SK-N-SH treated with all-trans-retinoic acid at 6 μM for 48 hours (cell line): Measurements from ENCODE around the gene EPB41L2.

Experiments
- ATAC-seq: fragments of 200-7000 bp; cut with Tn5 transposase; 3 replicates; pipeline ENCODE4 v1.9.1; 2020; ENCODE audit warnings: mild to moderate bottlenecking, moderate library complexity
- ARNTL ChIP-seq: fragments of 450-650 bp; formaldehyde crosslinking; IDR thresholded peaks from 2 replicates; pipeline ENCODE4 v1.5.0; 2020; ENCODE audit warnings: low read depth, mild to moderate bottlenecking, moderate library complexity, borderline replicate concordance
- BACH2 ChIP-seq: fragments of 250-450 bp; sonication (Bioruptor Pico); IDR thresholded peaks from 2 replicates; pipeline ENCODE4 v1.9.0; 2021; ENCODE audit warnings: mild to moderate bottlenecking, borderline replicate concordance
- CREB5 ChIP-seq: fragments of 250-450 bp; sonication (Bioruptor Pico); IDR thresholded peaks from 2 replicates; pipeline ENCODE4 v1.5.1; 2020; ENCODE audit warnings: low read depth, mild to moderate bottlenecking, moderate library complexity
- CSDC2 ChIP-seq: fragments of 250-450 bp; sonication (Bioruptor Pico); IDR thresholded peaks from 2 replicates; pipeline ENCODE4 v1.5.0; 2020; ENCODE audit warnings: mild to moderate bottlenecking, moderate library complexity
- CSRNP3 ChIP-seq: fragments of 250-450 bp; sonication (Bioruptor Pico); IDR thresholded peaks from 2 replicates; pipeline ENCODE4 v1.5.1; 2021; ENCODE audit warnings: mild to moderate bottlenecking, moderate library complexity
- ESRRG ChIP-seq: fragments of 250-450 bp; sonication (Bioruptor Pico); IDR thresholded peaks from 2 replicates; pipeline ENCODE4 v1.6.1; 2021; ENCODE audit warnings: mild to moderate bottlenecking
- GLIS3 ChIP-seq: fragments of 250-450 bp; sonication (Bioruptor Pico); IDR thresholded peaks from 2 replicates; pipeline ENCODE4 v1.5.0; 2020; ENCODE audit warnings: mild to moderate bottlenecking, moderate library complexity
- ISL1 ChIP-seq: fragments of 250-450 bp; sonication (Bioruptor Pico); IDR thresholded peaks from 2 replicates; pipeline ENCODE4 v2.1.2; 2022; ENCODE audit warnings: mild to moderate bottlenecking, moderate library complexity
- OSR1 ChIP-seq: fragments of 250-450 bp; sonication (Bioruptor Pico); IDR thresholded peaks from 2 replicates; pipeline ENCODE4 v1.8.0; 2022; ENCODE audit warnings: moderate library complexity, mild to moderate bottlenecking, inconsistent platforms
- PATZ1 ChIP-seq: fragments of 250-450 bp; sonication (Bioruptor Pico); IDR thresholded peaks from 2 replicates; pipeline ENCODE4 v1.8.0; 2020; ENCODE audit warnings: mild to moderate bottlenecking, moderate library complexity, borderline replicate concordance
- PPARA ChIP-seq: fragments of 250-450 bp; sonication (Bioruptor Pico); IDR thresholded peaks from 2 replicates; pipeline ENCODE4 v1.5.0; 2020; ENCODE audit warnings: mild to moderate bottlenecking, borderline replicate concordance
- RARB ChIP-seq: fragments of 250-450 bp; sonication (Bioruptor Pico); IDR thresholded peaks from 2 replicates; pipeline ENCODE4 v1.8.0; 2021; ENCODE audit warnings: mild to moderate bottlenecking, moderate library complexity
- SNAI2 ChIP-seq: fragments of 250-450 bp; sonication (Bioruptor Pico); IDR thresholded peaks from 2 replicates; pipeline ENCODE4 v1.5.0; 2020; ENCODE audit warnings: mild to moderate bottlenecking, moderate library complexity
- TSHZ2 ChIP-seq: fragments of 250-450 bp; sonication (Bioruptor Pico); IDR thresholded peaks from 2 replicates; pipeline ENCODE4 v1.5.0; 2020; ENCODE audit warnings: mild to moderate bottlenecking, moderate library complexity
- ZC3H10 ChIP-seq: fragments of 250-450 bp; sonication (Bioruptor Pico); IDR thresholded peaks from 2 replicates; pipeline ENCODE4 v1.5.1; 2021; ENCODE audit warnings: mild to moderate bottlenecking, moderate library complexity
- ZFP3 ChIP-seq: fragments of 250-450 bp; sonication (Bioruptor Pico); IDR thresholded peaks from 2 replicates; pipeline ENCODE4 v1.5.0; 2020; ENCODE audit warnings: mild to moderate bottlenecking, moderate library complexity
- ZFP30 ChIP-seq: fragments of 450-650 bp; formaldehyde crosslinking; IDR thresholded peaks from 2 replicates; pipeline ENCODE4 v1.5.0; 2022; ENCODE audit warnings: mild to moderate bottlenecking, moderate library complexity
- ZNF565 ChIP-seq: fragments of 450-650 bp; formaldehyde crosslinking; conservative IDR thresholded peaks from 2 replicates; pipeline ENCODE4 v1.5.0; 2020; ENCODE audit warnings: low read depth, mild to moderate bottlenecking, moderate library complexity
- ZNF70 ChIP-seq: fragments of 450-650 bp; formaldehyde crosslinking; IDR thresholded peaks from 2 replicates; pipeline ENCODE4 v1.5.0; 2020; ENCODE audit warnings: mild to moderate bottlenecking, moderate library complexity
- TF ChIP-seq, protein P1 (sequence below): fragments of 250-450 bp; sonication (Bioruptor Pico); IDR thresholded peaks from 2 replicates; pipeline ENCODE4 v1.8.0; 2021; ENCODE audit warnings: low read depth, mild to moderate bottlenecking, moderate library complexity, borderline replicate concordance

EPB41L2 gene

DNA sequence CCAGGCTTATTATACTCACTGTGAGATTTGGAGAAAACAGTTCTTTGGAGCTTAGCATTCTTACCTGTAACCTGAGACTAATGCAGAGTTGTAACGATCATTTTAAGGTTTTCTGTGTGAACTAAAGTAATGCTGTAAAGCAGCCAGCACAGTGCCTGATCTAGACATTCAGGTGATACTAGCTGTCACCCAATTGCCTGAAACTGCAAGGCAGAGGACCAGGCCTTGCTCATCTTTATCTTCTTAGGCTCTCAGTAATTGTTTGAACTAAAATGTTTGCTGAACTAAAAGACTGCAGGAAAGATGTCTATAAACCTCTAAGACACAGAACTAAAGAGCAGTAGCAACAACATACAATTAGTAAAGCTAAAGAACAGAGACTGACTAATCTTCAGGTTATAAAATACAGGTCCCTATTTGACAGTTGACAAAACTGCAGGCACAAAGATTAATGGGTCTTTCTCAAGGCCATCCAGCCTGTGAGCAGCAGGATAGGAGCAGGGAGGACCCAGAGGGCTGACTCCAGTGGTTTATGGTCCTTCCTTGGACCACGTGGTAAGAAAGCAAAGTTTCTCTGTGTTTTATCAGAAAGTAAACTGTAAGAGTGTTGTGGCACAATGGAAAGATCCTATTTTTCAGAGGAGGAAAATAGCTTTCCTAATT, 204.4 kb downstream of the EPB41L2 start:
- TF ChIP-seq ZC3H10 (CRISPR knock-in tag) (no peak), BACH2 (CRISPR knock-in tag) (no peak)
- peak; percentile 42 for ATAC-seq

DNA sequence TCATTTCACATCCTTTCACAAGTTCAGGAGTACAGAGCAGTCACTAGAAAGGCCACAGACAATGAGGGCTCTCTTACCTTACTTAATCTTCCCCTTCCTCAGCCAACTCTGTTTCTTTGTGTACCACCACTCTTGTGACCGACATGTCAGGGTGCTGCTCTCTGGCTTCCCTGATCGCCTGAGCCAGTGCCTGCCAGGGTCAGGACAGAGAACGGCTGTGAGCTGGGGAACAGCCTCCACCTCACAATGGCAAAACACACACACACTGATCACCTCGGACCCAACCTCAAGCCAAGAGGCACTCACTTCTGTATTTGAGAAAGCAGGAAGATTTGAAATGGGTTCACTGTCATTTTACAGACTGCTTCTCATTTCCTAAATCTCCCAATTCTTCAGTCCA, 205.0 kb downstream of the EPB41L2 start:
- ATAC-seq = peak; percentile 53; the same call in 2 of the 3 replicates
- TF ChIP-seq ZFP3 (CRISPR knock-in tag) (no peak), ZFP30 (CRISPR knock-in tag) (no peak)

- no peak for TF ChIP-seq ZFP30 (CRISPR knock-in tag)
- TF ChIP-seq ESRRG (CRISPR knock-in tag) = no peak
- TF ChIP-seq PPARA (CRISPR knock-in tag) = no peak
- no peak for TF ChIP-seq CREB5 (CRISPR knock-in tag)
- ATAC-seq = peak; percentile 67
Observed at GRCh38 chr6:130853555-130854183, 209.4 kb downstream of the EPB41L2 start.

- no peak for TF ChIP-seq BACH2 (CRISPR knock-in tag)
- TF ChIP-seq CSDC2 = no peak
- TF ChIP-seq ARNTL (CRISPR knock-in tag) = no peak
- TF ChIP-seq GLIS3 (CRISPR knock-in tag) = no peak
- TF ChIP-seq ZFP3 (CRISPR knock-in tag) = no peak
- peak; percentile 82 for ATAC-seq
Observed at GRCh38 chr6:130852844-130853554, 210.0 kb downstream of the EPB41L2 start.

GRCh38 chr6:130851026-130851425, 212.0 kb downstream of the EPB41L2 start:
- ATAC-seq = no peak
- no peak for TF ChIP-seq TSHZ2 (CRISPR knock-in tag)
- no peak for TF ChIP-seq GLIS3 (CRISPR knock-in tag)
- TF ChIP-seq CSDC2 = no peak
- TF ChIP-seq ISL1 (CRISPR knock-in tag) = no peak
- TF ChIP-seq ZFP30 (CRISPR knock-in tag) = no peak
- TF ChIP-seq PATZ1 = no peak
- no peak for TF ChIP-seq CREB5 (CRISPR knock-in tag)
- no peak for TF ChIP-seq CSRNP3 (CRISPR knock-in tag)
- TF ChIP-seq SNAI2 (CRISPR knock-in tag) = no peak
- no peak for TF ChIP-seq ZFP3 (CRISPR knock-in tag)
- TF ChIP-seq ZC3H10 (CRISPR knock-in tag) = no peak
- TF ChIP-seq, protein P1, sequence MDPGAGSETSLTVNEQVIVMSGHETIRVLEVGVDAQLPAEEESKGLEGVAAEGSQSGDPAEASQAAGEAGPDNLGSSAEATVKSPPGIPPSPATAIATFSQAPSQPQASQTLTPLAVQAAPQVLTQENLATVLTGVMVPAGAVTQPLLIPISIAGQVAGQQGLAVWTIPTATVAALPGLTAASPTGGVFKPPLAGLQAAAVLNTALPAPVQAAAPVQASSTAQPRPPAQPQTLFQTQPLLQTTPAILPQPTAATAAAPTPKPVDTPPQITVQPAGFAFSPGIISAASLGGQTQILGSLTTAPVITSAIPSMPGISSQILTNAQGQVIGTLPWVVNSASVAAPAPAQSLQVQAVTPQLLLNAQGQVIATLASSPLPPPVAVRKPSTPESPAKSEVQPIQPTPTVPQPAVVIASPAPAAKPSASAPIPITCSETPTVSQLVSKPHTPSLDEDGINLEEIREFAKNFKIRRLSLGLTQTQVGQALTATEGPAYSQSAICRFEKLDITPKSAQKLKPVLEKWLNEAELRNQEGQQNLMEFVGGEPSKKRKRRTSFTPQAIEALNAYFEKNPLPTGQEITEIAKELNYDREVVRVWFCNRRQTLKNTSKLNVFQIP (CRISPR knock-in tag) = no peak
- no peak for TF ChIP-seq OSR1 (CRISPR knock-in tag)
- no peak for TF ChIP-seq ZNF565 (CRISPR knock-in tag)
- no peak for TF ChIP-seq BACH2 (CRISPR knock-in tag)
- no peak for TF ChIP-seq ZNF70 (CRISPR knock-in tag)
- no peak for TF ChIP-seq PPARA (CRISPR knock-in tag)
- no peak for TF ChIP-seq RARB (CRISPR knock-in tag)
- TF ChIP-seq, all 23 proteins: peak for 0
